ENCODE measurements around the gene HRH4.

GRCh38 chr18:24446953-24447538 is 13.4 kb upstream of the HRH4 start:
- TF ChIP-seq CTCF (conservative IDR thresholded peaks at IDR 0.05; ENCODE audit: low read depth, low read length) (no peak; the same call in 1 of the 2 replicates), EZH2 (IDR thresholded peaks at IDR 0.05; ENCODE audit: borderline replicate concordance, low read depth, low read length, poor library complexity, severe bottlenecking) (no peak)

Data from A673 (cell line).